Measurements from ENCODE around the gene SLF2. TPM values are rescaled to one million over a fixed set of nuclear protein-coding genes. Genes with fewer than 3 reads are reported as not detected.

SLF2 gene
- total RNA-seq, 3 donors from 2014 or later (not counting 1 experiment from before 2014, with no cell fraction given) = 24.2 to 35.4 (median 30.9) TPM

DNA sequence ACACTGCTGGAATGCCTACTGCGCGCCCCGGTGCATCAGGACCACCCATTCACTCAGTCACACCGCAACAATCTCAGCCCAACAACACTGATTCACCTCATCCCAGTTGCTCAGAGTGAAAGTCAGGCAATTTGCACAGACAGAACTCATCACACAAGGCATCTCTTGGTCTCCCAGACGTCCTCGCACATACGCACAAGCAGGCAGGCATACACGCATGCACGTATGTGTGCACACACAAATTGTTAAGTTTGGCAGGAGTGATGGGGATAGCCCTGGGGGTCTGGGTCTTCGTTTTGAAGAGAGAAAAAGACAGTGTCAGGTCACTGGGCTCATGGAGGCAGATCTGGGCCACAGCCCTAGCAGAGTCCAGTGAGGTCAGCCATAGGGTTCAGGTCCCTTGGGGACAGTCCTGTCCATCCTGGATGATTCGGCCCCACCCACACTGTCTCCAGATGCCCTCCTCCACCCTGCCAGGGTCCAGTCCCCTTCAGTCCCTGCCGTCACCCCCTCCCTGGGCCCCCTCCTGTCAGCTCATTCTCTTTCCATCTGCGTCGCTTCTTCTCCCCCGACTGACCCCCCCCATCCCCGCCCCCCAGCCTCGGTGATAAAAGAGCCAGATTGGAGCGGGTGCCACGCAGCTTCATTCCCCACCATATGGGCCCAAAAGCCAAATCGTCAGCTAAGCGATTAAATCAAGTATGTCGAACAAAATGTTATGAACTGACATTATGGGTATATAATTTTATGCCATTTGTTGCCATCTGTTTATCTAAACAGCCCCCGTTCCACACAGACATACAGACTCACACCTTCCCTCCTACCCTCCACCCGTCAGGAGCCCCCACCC, 48.5 kb upstream of the SLF2 start:
- Mint-ChIP-seq H3K9me3 (no peaks in the 10 kb centered on the region), H3K36me3 (no peaks in the 10 kb centered on the region), H3K4me3 (no peak overlapping the region), H3K4me1 (peaks cover 0 to 5% of the 10 kb centered on the region in 2 donors), H3K27ac (no peak overlapping the region), H3K27me3 (ENCODE audit: low read depth in 2 of 2) (peaks cover 30 to 31% of the 10 kb centered on the region in 2 donors)
- 86% methylated on average over 17 of the region's 24 CpGs for WGBS (ENCODE audit: insufficient coverage)
- intact Hi-C loops (cut with micrococcal nuclease) = no loop called here
- Histone ChIP-seq H3K9me3 (ENCODE audit: control insufficient read depth, insufficient read depth, low read length) (no peaks in the 10 kb centered on the region), H3K4me1 (ENCODE audit: control insufficient read depth, insufficient read depth, low read length) (no peaks in the 10 kb centered on the region), H3K27ac (ENCODE audit: low read length) (no peak overlapping the region), H3K27me3 (ENCODE audit: control insufficient read depth, insufficient read depth, low read length) (peaks cover 2% of the 10 kb centered on the region), H3K36me3 (ENCODE audit: control insufficient read depth, insufficient read depth, low read length) (no peaks in the 10 kb centered on the region), H3K4me3 (ENCODE audit: low read length) (no peak overlapping the region)
- TF ChIP-seq, protein P1, sequence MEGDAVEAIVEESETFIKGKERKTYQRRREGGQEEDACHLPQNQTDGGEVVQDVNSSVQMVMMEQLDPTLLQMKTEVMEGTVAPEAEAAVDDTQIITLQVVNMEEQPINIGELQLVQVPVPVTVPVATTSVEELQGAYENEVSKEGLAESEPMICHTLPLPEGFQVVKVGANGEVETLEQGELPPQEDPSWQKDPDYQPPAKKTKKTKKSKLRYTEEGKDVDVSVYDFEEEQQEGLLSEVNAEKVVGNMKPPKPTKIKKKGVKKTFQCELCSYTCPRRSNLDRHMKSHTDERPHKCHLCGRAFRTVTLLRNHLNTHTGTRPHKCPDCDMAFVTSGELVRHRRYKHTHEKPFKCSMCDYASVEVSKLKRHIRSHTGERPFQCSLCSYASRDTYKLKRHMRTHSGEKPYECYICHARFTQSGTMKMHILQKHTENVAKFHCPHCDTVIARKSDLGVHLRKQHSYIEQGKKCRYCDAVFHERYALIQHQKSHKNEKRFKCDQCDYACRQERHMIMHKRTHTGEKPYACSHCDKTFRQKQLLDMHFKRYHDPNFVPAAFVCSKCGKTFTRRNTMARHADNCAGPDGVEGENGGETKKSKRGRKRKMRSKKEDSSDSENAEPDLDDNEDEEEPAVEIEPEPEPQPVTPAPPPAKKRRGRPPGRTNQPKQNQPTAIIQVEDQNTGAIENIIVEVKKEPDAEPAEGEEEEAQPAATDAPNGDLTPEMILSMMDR (IDR thresholded peaks at IDR 0.05) = no peak
- no peak for ATAC-seq
- no peak for DNase-seq

GRCh38 chr10:100864978-100865377, 47.8 kb upstream of the SLF2 start:
- Histone ChIP-seq H3K27ac (ENCODE audit: low read length) (no peak overlapping the region), H3K4me3 (ENCODE audit: low read length) (no peak overlapping the region), H3K27me3 (ENCODE audit: control insufficient read depth, insufficient read depth, low read length) (peaks cover 2% of the 10 kb centered on the region), H3K9me3 (ENCODE audit: control insufficient read depth, insufficient read depth, low read length) (no peaks in the 10 kb centered on the region), H3K36me3 (ENCODE audit: control insufficient read depth, insufficient read depth, low read length) (no peaks in the 10 kb centered on the region), H3K4me1 (ENCODE audit: control insufficient read depth, insufficient read depth, low read length) (no peaks in the 10 kb centered on the region)
- no peaks in the 10 kb centered on the region for H3K9me3 Mint-ChIP-seq
- TF ChIP-seq, protein P1 (IDR thresholded peaks at IDR 0.05) = no peak
- no peaks in the 10 kb centered on the region for H3K36me3 Mint-ChIP-seq
- 64% methylated on average over 4 of the region's 4 CpGs for WGBS (ENCODE audit: insufficient coverage)
- no peak overlapping the region for H3K27ac Mint-ChIP-seq
- ATAC-seq (no peak), DNase-seq (no peak)
- peaks cover 0 to 5% of the 10 kb centered on the region in 2 donors for H3K4me1 Mint-ChIP-seq
- intact Hi-C loops (cut with micrococcal nuclease) = no loop called here
- H3K4me3 Mint-ChIP-seq = no peak overlapping the region
- H3K27me3 Mint-ChIP-seq (ENCODE audit: low read depth in 2 of 2) = peaks cover 24 to 30% of the 10 kb centered on the region in 2 donors

DNA sequence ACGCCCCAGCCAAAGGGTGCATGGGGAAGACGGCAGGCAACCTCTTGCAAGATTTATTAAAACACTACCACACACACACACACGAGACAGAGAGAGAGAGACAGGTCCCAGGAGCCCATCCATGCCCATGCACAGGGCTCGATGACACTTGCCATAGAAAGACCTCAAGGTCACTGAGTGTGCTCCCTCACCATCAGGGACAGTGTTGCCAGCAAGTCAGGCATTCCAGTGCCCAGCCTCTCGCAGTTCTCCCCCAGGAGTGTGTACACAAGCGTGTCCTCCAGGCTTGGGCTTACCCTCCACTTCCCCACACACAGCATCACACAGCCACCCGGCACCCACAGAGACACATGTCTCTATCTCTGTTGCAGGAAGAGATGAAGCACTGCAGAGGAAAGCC, 46.8 kb upstream of the SLF2 start:
- DNase-seq (no peak), ATAC-seq (no peak)
- Histone ChIP-seq H3K9me3 (ENCODE audit: control insufficient read depth, insufficient read depth, low read length) (no peaks in the 10 kb centered on the region), H3K36me3 (ENCODE audit: control insufficient read depth, insufficient read depth, low read length) (no peaks in the 10 kb centered on the region), H3K27ac (ENCODE audit: low read length) (no peak overlapping the region), H3K27me3 (ENCODE audit: control insufficient read depth, insufficient read depth, low read length) (peaks cover 2% of the 10 kb centered on the region), H3K4me3 (ENCODE audit: low read length) (no peak overlapping the region), H3K4me1 (ENCODE audit: control insufficient read depth, insufficient read depth, low read length) (no peaks in the 10 kb centered on the region)
- TF ChIP-seq, protein P1 (IDR thresholded peaks at IDR 0.05) = no peak
- no peaks in the 10 kb centered on the region for H3K36me3 Mint-ChIP-seq
- H3K27me3 Mint-ChIP-seq (ENCODE audit: low read depth in 2 of 2) = peaks cover 24 to 27% of the 10 kb centered on the region in 2 donors
- no peak overlapping the region for H3K4me3 Mint-ChIP-seq
- H3K9me3 Mint-ChIP-seq = no peaks in the 10 kb centered on the region
- WGBS (ENCODE audit: insufficient coverage) = 75% methylated on average over 7 of the region's 7 CpGs
- H3K27ac Mint-ChIP-seq = no peak overlapping the region
- intact Hi-C loops (cut with micrococcal nuclease) = no loop called here
- peaks cover 0 to 5% of the 10 kb centered on the region in 2 donors for H3K4me1 Mint-ChIP-seq
